ENCODE results near the gene DEAF1.

DEAF1 gene

GRCh38 chr11:704781-705645, 10.0 kb upstream of the DEAF1 start:
- Histone ChIP-seq H3K4me1 (ENCODE audit: low read depth, poor library complexity, severe bottlenecking) (no peaks in the 10 kb centered on the region), H3K79me2 (ENCODE audit: insufficient read depth, low read depth) (no peaks in the 10 kb centered on the region), H3K36me3 (ENCODE audit: insufficient read depth) (no peaks in the 10 kb centered on the region), H3K27ac (no peak overlapping the region), H2AFZ (ENCODE audit: low read depth) (no peak overlapping the region), H4K20me1 (ENCODE audit: insufficient read depth) (no peaks in the 10 kb centered on the region), H3K27me3 (ENCODE audit: insufficient read depth, low read depth) (no peaks in the 10 kb centered on the region), H3K9ac (no peak overlapping the region), H3K4me3 (IDR thresholded peaks at IDR 0.05; ENCODE audit: insufficient read depth, low read depth, low read length) (no peak overlapping the region), H3K4me2 (no peak overlapping the region)
- TF ChIP-seq CTCF (conservative IDR thresholded peaks at IDR 0.05; ENCODE audit: low read depth, low read length), result no peak

- Histone ChIP-seq H3K4me3 (IDR thresholded peaks at IDR 0.05; ENCODE audit: insufficient read depth, low read depth, low read length) (no peak overlapping the region), H3K9ac (no peak overlapping the region), H3K27me3 (ENCODE audit: insufficient read depth, low read depth) (no peaks in the 10 kb centered on the region), H3K27ac (no peak overlapping the region), H3K4me2 (no peak overlapping the region), H3K36me3 (ENCODE audit: insufficient read depth) (no peaks in the 10 kb centered on the region), H4K20me1 (ENCODE audit: insufficient read depth) (no peaks in the 10 kb centered on the region), H3K79me2 (ENCODE audit: insufficient read depth, low read depth) (no peaks in the 10 kb centered on the region), H3K4me1 (ENCODE audit: low read depth, poor library complexity, severe bottlenecking) (no peaks in the 10 kb centered on the region), H2AFZ (ENCODE audit: low read depth) (no peak overlapping the region)
- TF ChIP-seq CTCF (conservative IDR thresholded peaks at IDR 0.05; ENCODE audit: low read depth, low read length), result no peak
Observed at GRCh38 chr11:704228-704674, 9.2 kb upstream of the DEAF1 start.

- Histone ChIP-seq H3K36me3 (ENCODE audit: insufficient read depth) (no peaks in the 10 kb centered on the region), H3K27ac (no peak overlapping the region), H3K4me3 (IDR thresholded peaks at IDR 0.05; ENCODE audit: insufficient read depth, low read depth, low read length) (no peak overlapping the region), H3K9ac (no peak overlapping the region), H3K27me3 (ENCODE audit: insufficient read depth, low read depth) (no peaks in the 10 kb centered on the region), H3K79me2 (ENCODE audit: insufficient read depth, low read depth) (no peaks in the 10 kb centered on the region), H4K20me1 (ENCODE audit: insufficient read depth) (no peaks in the 10 kb centered on the region), H2AFZ (ENCODE audit: low read depth) (no peak overlapping the region), H3K4me2 (no peak overlapping the region), H3K4me1 (ENCODE audit: low read depth, poor library complexity, severe bottlenecking) (no peaks in the 10 kb centered on the region)
- no peak for TF ChIP-seq CTCF (conservative IDR thresholded peaks at IDR 0.05; ENCODE audit: low read depth, low read length)
Observed at GRCh38 chr11:703506-703905, 8.5 kb upstream of the DEAF1 start.

- Histone ChIP-seq H3K27ac (no peak overlapping the region), H3K36me3 (ENCODE audit: insufficient read depth) (no peaks in the 10 kb centered on the region), H3K27me3 (ENCODE audit: insufficient read depth, low read depth) (no peaks in the 10 kb centered on the region), H2AFZ (ENCODE audit: low read depth) (no peak overlapping the region), H3K4me3 (IDR thresholded peaks at IDR 0.05; ENCODE audit: insufficient read depth, low read depth, low read length) (no peak overlapping the region), H4K20me1 (ENCODE audit: insufficient read depth) (no peaks in the 10 kb centered on the region), H3K4me1 (ENCODE audit: low read depth, poor library complexity, severe bottlenecking) (no peaks in the 10 kb centered on the region), H3K79me2 (ENCODE audit: insufficient read depth, low read depth) (0 out of 2 replicates have a peak, but pooled peaks cover 3% of the 10 kb centered on the region), H3K9ac (no peak overlapping the region), H3K4me2 (no peak overlapping the region)
- TF ChIP-seq CTCF (conservative IDR thresholded peaks at IDR 0.05; ENCODE audit: low read depth, low read length), result no peak
Observed at GRCh38 chr11:702462-703461, 7.7 kb upstream of the DEAF1 start.

Data from KMS-11 (cell line).